Measurements from ENCODE around the gene CDH24.
A peak's percentile ranks its signal among the peaks of the same experiment; 100 is the strongest.
"Not testable (repeated sequence)": the region's sequence is repeated elsewhere in the genome, so short reads cannot be mapped to it uniquely, and the experiment has no call there.

The CDH24 gene

DNA sequence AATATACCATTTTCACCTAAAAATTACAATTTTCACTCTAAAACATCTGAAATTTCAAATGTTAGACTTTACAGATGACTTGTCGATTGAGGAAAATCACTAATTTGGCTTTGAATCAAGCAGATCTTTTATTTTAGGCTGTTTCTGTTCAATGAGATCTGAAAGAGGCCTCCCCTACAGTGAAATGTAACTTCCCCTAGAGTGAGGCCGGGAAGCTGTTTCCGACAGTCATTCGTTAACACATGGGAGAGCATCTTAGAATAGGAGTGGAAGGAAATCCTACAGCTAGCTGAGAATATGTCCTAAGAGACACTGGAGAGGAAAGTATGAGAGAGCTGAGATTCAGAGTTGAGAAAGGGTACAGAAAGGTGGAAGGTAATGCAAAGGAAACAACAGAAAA, 41.7 kb downstream of the CDH24 start:
- DNase-seq, result no peak

DNA sequence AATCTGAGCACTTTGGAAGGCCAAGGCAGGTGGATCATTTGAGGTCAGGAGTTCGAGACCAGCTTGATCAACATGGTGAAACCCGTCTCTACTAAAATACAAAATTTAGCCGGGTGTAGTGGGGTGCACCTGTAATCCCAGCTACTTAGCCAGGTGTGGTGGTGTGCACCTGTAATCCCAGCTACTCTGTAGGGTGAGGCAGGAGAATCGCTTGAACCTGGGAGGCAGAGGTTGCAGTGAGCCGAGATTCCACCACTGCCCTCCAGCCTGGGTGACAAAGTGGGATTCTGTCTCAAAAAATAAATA, 43.6 kb downstream of the CDH24 start:
- DNase-seq, result not testable (repeated sequence)

DNA sequence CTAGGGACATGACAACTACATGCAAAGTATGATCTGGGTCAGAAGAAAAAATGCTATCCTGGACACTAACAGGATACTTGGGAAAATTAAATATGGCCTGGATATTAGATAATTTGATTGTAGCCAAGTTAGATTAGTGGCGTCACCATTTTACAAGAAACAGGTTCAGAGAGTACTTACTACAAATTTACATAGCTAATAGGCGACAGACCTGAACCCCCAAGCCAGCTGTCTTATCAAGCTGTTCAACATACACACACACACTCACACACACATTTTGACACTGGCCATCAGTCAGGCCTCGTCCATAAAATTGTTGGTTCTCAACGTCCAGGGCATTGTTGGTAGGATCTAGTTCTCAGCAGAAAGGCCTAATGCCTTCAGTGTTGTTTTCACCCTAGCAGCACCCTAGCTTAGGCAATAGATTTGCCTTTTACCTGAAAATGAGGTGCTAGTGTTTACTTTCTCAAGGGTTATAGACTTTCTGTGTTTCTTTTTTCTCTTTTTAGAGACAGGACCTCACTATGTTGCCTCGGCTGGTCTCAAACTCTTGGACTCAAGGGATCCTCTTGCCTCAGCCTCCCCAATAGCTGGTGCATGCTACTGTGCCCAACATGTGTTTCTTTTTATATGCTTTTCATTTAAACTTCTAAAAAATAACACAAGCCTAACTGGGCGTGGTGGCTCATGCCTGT, 44.1 kb downstream of the CDH24 start:
- DNase-seq, result no peak

DNA sequence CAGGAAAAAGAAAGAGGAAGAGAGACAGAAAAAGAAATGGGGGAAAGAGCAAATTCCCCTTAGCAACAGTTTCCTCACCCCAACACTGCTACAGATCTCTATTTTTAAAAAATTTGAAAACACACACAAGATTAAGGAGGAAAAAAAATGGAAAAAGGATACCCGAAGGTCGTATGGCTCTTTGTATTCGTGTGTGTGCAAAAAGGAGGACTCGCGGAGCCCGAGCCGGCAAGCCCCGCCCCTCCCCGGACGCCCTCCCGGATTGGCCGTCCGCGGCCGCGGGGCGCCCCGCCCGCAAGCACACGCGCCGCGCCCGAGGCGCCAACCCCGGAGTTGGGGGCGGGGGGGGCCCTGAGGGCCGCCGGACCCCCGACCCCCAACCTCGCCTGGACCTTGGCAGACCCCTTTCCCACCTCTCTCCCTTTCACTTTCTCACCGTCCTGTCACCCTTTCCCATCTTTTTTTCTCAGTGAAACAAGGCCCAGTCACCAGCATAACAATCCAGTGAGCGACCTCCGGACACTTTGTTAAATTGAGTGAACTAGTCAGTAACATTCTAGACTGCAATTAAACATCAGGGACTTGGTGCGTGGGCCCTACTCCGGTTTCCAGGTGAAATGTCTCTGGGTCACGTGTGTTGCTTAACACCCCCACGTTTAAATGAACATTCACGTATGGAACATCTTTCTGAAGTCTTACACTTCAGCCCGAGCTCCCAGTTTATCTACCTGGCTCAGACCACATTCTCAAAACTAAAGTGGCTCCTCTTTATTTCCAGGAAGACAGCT, 47.2 kb downstream of the CDH24 start, which contains the start of gene C14orf93:
TSS of gene C14orf93 (minus strand) at position 205 of the 788 bp plus-strand sequence. CDS start 11,120 bp downstream, outside the sequence.
- DNase-seq, result peak; percentile 70

DNA sequence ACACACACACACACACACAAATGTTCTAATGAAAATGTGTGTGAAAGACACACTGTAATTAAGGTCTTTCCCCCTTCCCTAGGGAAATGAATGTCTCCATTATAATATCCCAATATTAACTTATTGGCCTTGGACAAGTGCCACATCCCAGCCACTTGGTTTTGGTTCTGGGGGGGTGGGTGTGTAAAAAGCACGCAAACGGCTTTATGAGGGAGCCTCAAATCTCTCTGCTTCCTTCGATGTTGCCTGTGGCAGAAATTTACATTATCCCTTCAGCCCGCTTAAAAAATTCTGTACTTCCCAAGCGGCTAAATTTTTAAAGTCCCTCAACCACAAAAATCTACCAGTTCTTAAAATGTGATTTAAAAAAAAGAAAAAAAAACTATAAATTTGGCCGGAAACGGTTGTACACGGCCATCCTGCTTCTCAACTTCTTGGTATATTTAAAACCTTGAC, 47.8 kb downstream of the CDH24 start:
- DNase-seq, result no peak

DNA sequence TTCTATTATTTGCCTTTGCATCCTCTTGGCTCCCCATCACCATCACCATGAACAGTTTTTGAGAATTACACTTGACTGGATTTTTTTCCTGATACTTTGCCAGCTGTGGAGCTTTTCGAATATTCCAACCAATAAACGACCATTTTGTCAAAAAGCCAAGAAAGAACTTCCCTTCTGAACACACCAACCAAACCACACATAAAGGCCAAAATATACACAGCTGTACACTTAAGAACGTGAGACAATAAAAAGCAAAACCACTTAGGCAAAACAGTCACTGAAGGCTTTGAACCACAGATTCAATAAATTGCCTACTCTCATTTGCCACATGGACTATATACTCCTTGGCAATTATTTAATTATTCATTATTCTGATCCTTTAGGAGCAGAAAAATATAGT, 48.5 kb downstream of the CDH24 start:
- no peak for DNase-seq

DNA sequence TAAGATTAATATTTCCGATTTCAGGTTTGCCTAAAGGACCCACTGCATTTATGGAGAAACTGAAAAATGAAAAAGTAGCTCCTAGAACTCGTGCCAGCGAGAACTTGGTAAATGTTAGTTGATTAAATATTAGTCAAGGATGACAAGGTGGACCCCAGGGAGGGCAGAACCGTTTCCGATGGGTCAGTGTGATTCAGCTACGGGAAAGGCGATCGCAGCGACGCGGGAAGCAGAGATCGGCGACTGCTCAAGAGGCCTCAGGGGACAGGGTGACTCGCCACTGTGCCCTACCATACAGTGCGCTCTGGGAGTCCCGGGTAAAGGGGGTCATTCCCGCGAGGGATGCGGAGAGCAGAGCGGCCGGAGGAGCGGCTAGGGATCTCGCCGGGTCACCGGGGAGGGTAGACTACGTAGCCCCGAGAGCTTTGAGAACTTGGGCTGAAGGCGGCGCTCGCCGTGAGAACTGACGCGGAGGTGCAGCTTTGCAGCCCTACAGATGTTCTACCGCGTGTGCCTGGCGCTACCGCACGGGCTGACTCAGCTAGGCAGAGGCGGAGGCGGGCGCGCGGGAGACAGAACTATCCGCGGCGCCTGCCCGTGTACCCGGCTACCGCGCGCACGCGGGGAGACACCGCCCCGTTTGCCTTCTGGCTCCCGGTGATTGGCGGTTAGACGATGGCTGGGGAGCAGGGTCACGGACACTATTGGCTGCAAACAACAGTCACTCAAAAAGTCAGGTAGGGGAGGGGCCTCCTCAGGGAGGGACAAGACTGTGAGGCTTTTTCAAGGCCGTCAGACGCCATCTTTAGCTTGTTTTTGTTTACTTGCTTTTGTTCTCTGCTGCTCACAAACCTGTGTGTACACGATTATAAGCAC, 50.5 kb downstream of the CDH24 start:
- peak; percentile 96 for DNase-seq

DNA sequence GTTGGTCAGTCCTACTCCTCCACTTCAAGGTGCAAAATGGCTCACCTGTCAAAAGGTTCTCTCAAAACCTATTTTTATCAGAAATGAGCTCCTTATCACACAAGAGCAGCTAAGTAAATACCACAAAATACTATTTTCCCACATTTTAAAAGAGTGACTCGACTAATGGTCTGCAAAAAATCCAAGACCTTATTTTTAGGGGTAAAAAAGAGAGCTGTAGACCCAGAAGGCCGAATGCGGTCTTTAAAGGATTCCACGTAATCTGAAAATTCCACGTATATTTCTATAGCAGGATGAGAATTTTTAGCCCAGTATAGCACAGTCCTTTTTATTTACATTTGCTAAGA, 51.2 kb downstream of the CDH24 start:
- no peak for DNase-seq

DNA sequence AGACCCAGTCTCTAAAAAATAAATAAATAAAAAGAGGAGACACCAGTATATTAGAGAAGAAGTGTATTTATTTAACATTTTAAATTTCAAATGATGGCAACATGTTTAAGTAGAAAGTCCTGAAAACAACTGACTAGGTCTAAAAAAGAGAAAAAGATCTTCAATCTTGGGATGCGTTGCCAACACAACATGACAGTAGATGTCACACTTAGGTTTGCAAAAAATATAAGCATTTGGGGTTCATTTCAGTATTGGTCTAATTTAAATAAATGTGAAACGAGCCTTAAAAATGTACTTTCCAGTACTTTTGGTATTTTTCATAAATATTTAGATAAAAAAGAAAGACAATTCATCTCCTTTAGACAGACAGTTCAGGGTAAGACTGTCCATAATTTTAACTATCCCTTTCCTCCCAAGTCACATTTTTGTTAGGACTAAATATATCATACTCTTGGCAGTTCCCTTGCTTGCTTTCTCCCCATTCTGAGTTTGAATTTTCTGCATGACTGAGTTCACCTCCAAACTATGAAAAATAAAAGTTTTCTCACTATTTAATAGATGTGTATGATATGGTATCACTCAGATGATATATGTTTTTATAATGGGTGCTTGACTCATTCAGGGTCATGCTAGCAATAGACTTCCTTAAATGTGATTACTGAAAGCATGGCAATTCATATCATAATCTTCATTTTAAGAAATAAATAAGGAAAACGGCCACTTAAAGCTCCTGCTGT, 51.7 kb downstream of the CDH24 start:
- DNase-seq, result no peak

DNA sequence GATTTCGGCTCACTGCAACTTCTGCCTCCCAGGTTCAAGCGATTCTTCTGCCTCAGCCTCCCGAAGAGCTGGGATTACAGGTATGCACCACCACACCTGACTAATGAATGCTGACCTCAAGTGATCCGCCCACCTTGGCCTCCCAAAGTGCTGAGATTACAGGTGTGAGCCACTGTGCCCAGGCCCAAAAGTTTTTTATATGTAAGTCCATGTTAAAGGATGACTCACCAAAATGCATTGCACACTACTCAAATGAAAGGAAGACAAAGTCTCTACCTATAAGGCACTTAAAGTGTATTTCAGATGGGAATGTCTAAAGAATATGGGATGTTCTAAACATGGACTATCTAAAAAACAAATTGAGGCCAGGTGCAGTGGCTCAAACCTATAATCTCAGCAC, 53.0 kb downstream of the CDH24 start:
- not testable (repeated sequence) for DNase-seq

DNA sequence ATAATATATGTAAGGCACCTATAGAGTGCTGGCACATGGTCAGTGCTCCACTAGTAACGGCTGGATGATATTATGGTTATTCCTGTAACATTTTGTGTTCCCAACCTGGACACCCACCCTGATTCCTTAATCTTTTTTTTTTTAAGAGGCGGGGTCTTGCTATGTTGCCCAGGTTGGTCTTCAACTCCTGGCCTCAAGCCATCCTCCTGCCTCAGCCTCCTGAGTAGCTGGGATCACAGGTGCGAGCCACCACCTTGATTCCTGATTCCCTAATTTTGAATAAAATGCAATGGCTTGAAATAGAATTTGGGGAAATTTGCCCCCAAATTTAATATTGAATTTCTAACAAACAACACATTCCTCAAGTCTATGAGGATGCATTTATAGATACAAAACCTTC, 54.7 kb downstream of the CDH24 start:
- DNase-seq, result no peak

DNA sequence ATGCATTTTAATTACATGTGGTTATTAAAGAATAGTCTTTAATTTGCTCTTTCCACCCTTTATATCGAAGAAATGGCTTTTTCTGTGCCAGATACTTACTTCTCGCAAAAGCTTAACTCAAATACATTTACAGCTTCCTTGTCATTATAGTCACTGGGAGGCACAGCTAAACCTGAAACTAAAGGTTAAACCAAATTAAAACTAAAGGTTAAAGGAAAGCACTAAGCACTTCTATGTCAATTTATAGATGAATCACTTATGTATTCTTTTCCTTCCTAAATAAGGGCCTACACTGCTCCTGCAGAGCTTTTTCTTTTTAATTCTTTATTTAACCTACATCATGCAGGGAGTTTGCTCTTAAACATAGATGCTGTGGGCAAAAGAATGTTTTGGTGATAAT, 56.5 kb downstream of the CDH24 start:
- DNase-seq, result no peak

DNA sequence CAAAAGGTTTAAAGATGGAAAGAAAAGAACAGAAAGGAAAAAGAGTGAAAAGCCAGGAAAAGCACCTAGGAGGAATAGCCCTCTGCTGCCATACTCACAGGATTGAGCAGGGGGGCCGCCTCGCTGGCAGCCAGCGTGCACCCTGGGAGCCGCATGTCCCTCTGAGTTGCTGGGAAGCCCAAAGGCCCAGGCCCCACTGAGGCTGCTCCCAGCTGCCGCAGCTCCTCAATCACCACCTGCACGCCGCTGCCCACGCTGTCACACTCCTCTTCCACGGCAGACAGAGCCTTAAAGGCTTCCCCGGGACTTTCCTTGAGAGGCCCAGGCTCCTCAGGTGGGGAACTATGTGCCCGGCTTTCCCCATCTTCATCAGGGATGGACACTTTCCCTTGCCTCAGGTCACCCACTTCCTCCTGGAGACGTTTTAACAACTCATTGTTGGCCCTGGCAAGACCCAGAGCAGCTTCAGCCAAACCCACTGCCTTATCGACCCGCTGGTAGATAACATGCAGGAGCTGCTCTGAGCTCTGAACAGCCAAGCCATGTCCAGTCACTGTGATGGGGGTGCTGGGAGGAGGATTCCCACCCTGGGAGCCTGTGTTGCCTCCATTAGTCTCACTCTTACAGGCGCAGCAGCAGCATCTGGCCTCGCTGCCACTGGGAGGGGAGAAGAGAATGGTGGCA, 58.8 kb downstream of the CDH24 start:
- no peak for DNase-seq

DNA sequence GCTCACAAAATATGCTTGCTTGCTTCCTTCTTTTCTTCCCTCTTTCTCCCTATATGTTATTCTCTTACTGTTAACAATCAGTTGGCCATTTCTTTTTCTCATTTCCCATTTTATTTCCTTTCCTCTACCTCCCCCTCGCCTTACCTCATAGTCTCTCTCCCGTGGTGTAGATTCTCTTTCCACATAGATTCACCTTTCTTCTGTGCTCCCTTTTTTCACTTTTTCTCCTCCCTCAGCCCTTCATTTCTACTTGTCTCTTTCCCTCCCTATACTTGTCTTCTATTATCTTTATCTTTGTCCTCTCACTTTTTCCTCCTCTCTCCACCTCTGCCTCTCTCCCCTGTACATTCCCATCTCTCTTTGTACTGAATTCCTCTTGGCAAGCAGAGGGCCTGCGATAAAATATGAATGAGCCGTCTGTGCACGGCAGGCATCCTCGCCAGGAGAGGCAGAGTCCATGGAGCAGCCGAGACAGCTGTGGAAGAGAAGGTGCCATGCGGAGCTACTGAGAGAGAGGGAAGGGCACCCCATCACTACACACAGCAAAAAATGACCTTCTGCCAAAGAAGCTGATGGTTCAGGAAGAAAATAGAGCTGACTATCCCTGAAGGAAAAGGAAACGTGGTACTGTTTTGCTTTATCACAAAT, 59.5 kb downstream of the CDH24 start:
- no peak for DNase-seq

Measured in effector CD4-positive, alpha-beta T cell (primary cell).